ENCODE results near the gene TAF1A.

TAF1A gene

DNA sequence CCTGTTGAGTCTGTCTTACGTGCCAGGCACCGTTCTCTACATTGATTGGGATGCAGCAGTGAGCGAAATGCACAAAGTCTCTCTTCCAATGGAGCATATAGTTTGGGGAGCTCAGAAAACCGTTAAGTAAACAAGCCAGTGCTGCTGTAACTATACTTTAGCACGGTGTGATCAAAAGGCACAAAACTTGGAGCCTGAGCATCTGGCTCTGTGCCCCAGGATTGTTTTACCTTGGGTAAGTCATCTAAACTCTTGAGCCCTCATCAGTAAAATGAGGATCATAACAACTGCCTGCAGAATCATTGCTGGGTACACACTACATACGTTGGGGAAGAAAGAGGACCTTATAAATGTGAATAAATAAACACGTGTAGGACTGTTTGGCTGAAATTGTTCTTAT, 43.6 kb downstream of the TAF1A start:
- DNase-seq (ENCODE audit: low read depth) = no peak
- TF ChIP-seq, protein P1, sequence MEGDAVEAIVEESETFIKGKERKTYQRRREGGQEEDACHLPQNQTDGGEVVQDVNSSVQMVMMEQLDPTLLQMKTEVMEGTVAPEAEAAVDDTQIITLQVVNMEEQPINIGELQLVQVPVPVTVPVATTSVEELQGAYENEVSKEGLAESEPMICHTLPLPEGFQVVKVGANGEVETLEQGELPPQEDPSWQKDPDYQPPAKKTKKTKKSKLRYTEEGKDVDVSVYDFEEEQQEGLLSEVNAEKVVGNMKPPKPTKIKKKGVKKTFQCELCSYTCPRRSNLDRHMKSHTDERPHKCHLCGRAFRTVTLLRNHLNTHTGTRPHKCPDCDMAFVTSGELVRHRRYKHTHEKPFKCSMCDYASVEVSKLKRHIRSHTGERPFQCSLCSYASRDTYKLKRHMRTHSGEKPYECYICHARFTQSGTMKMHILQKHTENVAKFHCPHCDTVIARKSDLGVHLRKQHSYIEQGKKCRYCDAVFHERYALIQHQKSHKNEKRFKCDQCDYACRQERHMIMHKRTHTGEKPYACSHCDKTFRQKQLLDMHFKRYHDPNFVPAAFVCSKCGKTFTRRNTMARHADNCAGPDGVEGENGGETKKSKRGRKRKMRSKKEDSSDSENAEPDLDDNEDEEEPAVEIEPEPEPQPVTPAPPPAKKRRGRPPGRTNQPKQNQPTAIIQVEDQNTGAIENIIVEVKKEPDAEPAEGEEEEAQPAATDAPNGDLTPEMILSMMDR (IDR thresholded peaks at IDR 0.05; ENCODE audit: control insufficient read depth, insufficient read depth, low read depth, low read length, missing control alignments) = no peak
- no peak overlapping the region for H3K4me3 ChIP-seq (ENCODE audit: control insufficient read depth, low read depth, low read length)

DNA sequence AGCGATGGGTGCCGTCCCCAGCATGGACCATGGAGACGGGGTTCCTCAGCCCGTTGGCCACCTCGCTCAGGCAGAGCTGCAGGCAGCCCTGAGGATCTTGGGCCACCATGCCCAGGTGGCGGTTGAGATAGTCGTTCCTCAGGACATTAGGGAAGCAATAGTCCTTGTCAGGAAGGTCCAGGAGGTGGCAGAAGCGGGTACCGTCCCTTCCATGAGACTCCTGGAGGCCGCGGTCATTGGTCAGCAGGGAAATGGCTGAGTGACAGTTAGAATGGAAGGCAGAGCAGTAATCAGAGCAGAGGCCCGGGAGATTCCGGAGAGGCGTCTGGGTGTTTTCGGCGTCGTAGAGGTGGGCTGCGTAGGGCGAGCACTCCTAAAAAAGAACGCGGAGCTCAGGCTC, 45.9 kb downstream of the TAF1A start:
- H3K4me3 ChIP-seq (ENCODE audit: control insufficient read depth, low read depth, low read length) = no peak overlapping the region
- no peak for DNase-seq (ENCODE audit: low read depth)
- TF ChIP-seq, protein P1 (IDR thresholded peaks at IDR 0.05; ENCODE audit: control insufficient read depth, insufficient read depth, low read depth, low read length, missing control alignments) = no peak

DNA sequence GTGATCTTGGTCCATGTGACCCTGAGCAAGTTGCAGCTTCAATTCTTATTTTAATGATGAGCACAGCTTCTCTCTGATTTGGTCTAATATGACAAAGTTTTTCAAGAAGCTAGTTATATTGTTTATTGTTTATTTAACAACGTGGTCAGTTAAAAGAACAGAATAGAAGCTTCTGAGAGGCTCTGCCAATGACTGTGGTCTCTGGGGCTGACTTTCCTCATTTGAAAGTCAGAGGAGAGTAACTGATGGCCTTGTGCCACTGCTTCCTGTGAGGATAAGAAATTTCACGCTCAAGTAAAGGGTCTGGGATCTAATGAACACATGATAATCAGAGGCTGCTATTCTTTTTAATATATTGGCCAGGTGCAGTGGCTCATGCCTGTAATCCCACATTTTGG, 49.1 kb downstream of the TAF1A start:
- TF ChIP-seq, protein P1 (IDR thresholded peaks at IDR 0.05; ENCODE audit: control insufficient read depth, insufficient read depth, low read depth, low read length, missing control alignments) = no peak
- no peak for DNase-seq (ENCODE audit: low read depth)
- no peak overlapping the region for H3K4me3 ChIP-seq (ENCODE audit: control insufficient read depth, low read depth, low read length)

DNA sequence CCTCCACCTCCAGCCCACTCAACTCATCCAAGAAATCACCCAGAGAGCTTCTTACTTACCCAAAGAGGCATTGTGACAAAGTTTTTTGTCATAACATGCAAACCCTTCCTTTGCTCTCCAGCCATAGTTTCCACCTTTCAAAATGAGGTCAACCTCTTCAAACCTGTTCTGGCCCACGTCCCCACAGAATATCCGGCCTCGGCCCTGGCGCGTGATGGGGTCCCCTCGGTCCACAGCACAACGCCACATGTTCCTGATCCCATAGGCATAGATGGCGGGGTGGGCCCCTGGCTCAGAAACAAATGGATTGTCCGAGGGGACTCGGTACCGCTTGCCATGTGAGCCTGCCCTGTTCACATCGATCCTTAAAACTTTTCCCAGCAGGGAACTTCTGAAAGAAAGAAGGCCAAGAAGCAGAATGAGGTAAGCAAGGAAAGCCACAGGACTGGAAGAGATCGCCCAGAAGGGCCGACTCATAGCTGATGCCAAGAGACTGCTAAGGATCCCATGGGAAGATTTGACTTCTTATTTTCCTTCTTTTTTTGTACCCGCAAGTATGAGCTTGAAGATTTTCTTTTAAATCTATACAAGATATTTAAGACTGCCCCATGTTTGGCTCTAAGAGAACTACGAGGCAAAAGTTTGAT, 49.7 kb downstream of the TAF1A start:
- no peak overlapping the region for H3K4me3 ChIP-seq (ENCODE audit: control insufficient read depth, low read depth, low read length)
- DNase-seq (ENCODE audit: low read depth) = no peak
- TF ChIP-seq, protein P1 (IDR thresholded peaks at IDR 0.05; ENCODE audit: control insufficient read depth, insufficient read depth, low read depth, low read length, missing control alignments) = no peak

DNA sequence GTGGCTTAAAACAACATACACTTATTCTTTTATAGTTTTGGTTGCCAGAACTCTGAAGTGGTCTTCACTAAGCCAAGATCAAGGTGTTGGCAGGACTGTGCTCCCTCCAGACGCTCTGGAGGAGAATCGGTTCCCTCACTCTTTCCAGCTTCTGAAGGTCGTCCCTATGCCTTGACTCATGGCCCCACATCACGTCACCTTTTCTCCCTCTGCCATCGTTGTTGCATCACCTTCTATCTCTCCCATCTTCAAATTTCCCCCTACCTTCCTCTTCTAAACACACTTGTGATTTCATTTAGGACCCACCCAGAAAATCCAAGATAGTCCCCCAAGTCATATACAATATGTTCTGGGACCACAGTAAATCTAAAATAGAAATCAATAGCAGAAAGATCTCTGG, 54.3 kb downstream of the TAF1A start:
- H3K4me3 ChIP-seq (ENCODE audit: control insufficient read depth, low read depth, low read length) = no peak overlapping the region
- TF ChIP-seq, protein P1 (IDR thresholded peaks at IDR 0.05; ENCODE audit: control insufficient read depth, insufficient read depth, low read depth, low read length, missing control alignments) = no peak
- no peak for DNase-seq (ENCODE audit: low read depth)

DNA sequence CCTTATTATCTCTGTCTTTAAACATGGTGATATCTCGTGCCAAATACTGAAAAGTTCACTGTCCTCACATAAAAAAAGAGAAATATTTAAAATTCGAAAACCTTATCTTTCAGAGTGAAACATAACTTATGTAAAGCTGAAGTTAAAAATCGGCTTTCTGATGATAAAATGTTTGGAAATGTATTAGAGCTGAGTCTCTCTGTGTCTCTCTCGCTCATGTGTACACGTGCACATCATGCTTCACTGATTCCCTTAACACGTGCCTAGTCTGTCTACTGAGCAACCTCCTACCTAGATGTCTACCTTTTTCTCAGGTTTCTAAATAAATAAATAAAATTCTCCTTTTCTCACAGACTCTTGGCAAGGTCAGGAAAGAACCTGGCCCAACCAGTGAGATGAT, 58.9 kb downstream of the TAF1A start:
- TF ChIP-seq, protein P1 (IDR thresholded peaks at IDR 0.05; ENCODE audit: control insufficient read depth, insufficient read depth, low read depth, low read length, missing control alignments) = no peak
- DNase-seq (ENCODE audit: low read depth) = no peak
- no peak overlapping the region for H3K4me3 ChIP-seq (ENCODE audit: control insufficient read depth, low read depth, low read length)
